Measurements from ENCODE around the gene WWTR1.

GRCh38 chr3:149564079-149564478, 93.7 kb downstream of the WWTR1 start:
- TF ChIP-seq POLR2A (IDR thresholded peaks at IDR 0.05; ENCODE audit: low read depth, low read length) (no peak), MYC (IDR thresholded peaks at IDR 0.05; ENCODE audit: low read depth, low read length) (no peak), EZH2 (IDR thresholded peaks at IDR 0.05; ENCODE audit: borderline replicate concordance, low read depth, low read length, severe bottlenecking) (no peak), JUN (IDR thresholded peaks at IDR 0.05; ENCODE audit: borderline replicate concordance, insufficient read depth, insufficient read length, low read depth) (no peak), GATA2 (IDR thresholded peaks at IDR 0.05; ENCODE audit: insufficient read depth, insufficient read length, low read depth, low read length) (no peak), POLR2AphosphoS5 (IDR thresholded peaks at IDR 0.05; ENCODE audit: insufficient read depth, low read depth, low read length) (no peak), FOS (IDR thresholded peaks at IDR 0.05; ENCODE audit: borderline replicate concordance, insufficient read depth, low read length) (no peak)
- TF ChIP-seq, protein P1, sequence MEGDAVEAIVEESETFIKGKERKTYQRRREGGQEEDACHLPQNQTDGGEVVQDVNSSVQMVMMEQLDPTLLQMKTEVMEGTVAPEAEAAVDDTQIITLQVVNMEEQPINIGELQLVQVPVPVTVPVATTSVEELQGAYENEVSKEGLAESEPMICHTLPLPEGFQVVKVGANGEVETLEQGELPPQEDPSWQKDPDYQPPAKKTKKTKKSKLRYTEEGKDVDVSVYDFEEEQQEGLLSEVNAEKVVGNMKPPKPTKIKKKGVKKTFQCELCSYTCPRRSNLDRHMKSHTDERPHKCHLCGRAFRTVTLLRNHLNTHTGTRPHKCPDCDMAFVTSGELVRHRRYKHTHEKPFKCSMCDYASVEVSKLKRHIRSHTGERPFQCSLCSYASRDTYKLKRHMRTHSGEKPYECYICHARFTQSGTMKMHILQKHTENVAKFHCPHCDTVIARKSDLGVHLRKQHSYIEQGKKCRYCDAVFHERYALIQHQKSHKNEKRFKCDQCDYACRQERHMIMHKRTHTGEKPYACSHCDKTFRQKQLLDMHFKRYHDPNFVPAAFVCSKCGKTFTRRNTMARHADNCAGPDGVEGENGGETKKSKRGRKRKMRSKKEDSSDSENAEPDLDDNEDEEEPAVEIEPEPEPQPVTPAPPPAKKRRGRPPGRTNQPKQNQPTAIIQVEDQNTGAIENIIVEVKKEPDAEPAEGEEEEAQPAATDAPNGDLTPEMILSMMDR (IDR thresholded peaks at IDR 0.05; ENCODE audit: extremely low read depth in 1 of 2, insufficient read depth in 1 of 2, low read depth in 1 of 2, low read length in 2 of 2): no peak
- TF ChIP-seq, protein P2, sequence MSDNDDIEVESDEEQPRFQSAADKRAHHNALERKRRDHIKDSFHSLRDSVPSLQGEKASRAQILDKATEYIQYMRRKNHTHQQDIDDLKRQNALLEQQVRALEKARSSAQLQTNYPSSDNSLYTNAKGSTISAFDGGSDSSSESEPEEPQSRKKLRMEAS (IDR thresholded peaks at IDR 0.05; ENCODE audit: insufficient read depth, insufficient read length): no peak
